ENCODE results near the gene PTMA. TPM values are rescaled to one million over a fixed set of nuclear protein-coding genes. Genes with fewer than 3 reads are reported as not detected.

PTMA gene
- total RNA-seq, 4 donors from 2014 or later, result 683 to 866 (median 805) TPM

GRCh38 chr2:231686192-231687100 is 21.9 kb upstream of the PTMA start:
- no peak for TF ChIP-seq POLR2A (IDR thresholded peaks at IDR 0.05)
- TF ChIP-seq POLR2AphosphoS5 (IDR thresholded peaks at IDR 0.05), result no peak
- TF ChIP-seq EP300 (IDR thresholded peaks at IDR 0.05), result no peak
- TF ChIP-seq CTCF (IDR thresholded peaks at IDR 0.05), result no peak
- no peak for ATAC-seq
- no peaks in the 10 kb centered on the region for H3K9me3 ChIP-seq
- no peak overlapping the region for H3K4me3 ChIP-seq
- H3K36me3 ChIP-seq, result no peaks in the 10 kb centered on the region
- H3K4me1 ChIP-seq, result peaks cover 0 to 34% (median 4%) of the 10 kb centered on the region in 3 donors
- H3K27ac ChIP-seq, result no peak overlapping the region
- 83% methylated on average over 2 of the region's 11 CpGs; no CpG with 5 or more reads in 1 of the 2 donors for WGBS, 2 donors (ENCODE audit: low coverage in 1 of 2)
- H3K27me3 ChIP-seq, result no peaks in the 10 kb centered on the region

GRCh38 chr2:231687133-231687852 is 21.0 kb upstream of the PTMA start:
- ATAC-seq, result peak; percentile 83
- peaks cover 0 to 26% (median 0%) of the 10 kb centered on the region in 3 donors for H3K4me1 ChIP-seq
- WGBS, 2 donors (ENCODE audit: low coverage in 1 of 2), result 38% methylated on average over 6 of the region's 14 CpGs; no CpG with 5 or more reads in 1 of the 2 donors
- H3K27me3 ChIP-seq, result no peaks in the 10 kb centered on the region
- no peak overlapping the region for H3K4me3 ChIP-seq
- no peak for TF ChIP-seq POLR2AphosphoS5 (IDR thresholded peaks at IDR 0.05)
- peak in 3 of 4 experiments; percentile 44 to 80 (median 55) for TF ChIP-seq CTCF (IDR thresholded peaks at IDR 0.05)
- no peak overlapping the region for H3K27ac ChIP-seq
- no peaks in the 10 kb centered on the region for H3K9me3 ChIP-seq
- no peaks in the 10 kb centered on the region for H3K36me3 ChIP-seq

- no peak for TF ChIP-seq POLR2A (IDR thresholded peaks at IDR 0.05)
- no peak for TF ChIP-seq CTCF (IDR thresholded peaks at IDR 0.05)
- TF ChIP-seq POLR2AphosphoS5 (IDR thresholded peaks at IDR 0.05), result no peak
- no peak for TF ChIP-seq EP300 (IDR thresholded peaks at IDR 0.05)
- Histone ChIP-seq H3K27me3 (no peaks in the 10 kb centered on the region), H3K4me1 (peaks cover 0 to 24% (median 0%) of the 10 kb centered on the region in 3 donors), H3K27ac (no peak overlapping the region), H3K36me3 (no peaks in the 10 kb centered on the region), H3K9me3 (no peaks in the 10 kb centered on the region), H3K4me3 (no peak overlapping the region)
- no peak for ATAC-seq
- 90 to 100% methylated on average over 2 to 3 of the region's 4 CpGs for WGBS, 2 donors (ENCODE audit: low coverage in 1 of 2)
Measured at GRCh38 chr2:231687961-231688360, 20.4 kb upstream of the PTMA start.

GRCh38 chr2:231688719-231689118 is 19.6 kb upstream of the PTMA start:
- Histone ChIP-seq H3K27ac (no peak overlapping the region), H3K4me1 (peaks cover 0 to 19% (median 0%) of the 10 kb centered on the region in 3 donors), H3K36me3 (no peaks in the 10 kb centered on the region), H3K27me3 (no peaks in the 10 kb centered on the region), H3K4me3 (no peak overlapping the region), H3K9me3 (no peaks in the 10 kb centered on the region)
- TF ChIP-seq CTCF (IDR thresholded peaks at IDR 0.05) (no peak), POLR2AphosphoS5 (IDR thresholded peaks at IDR 0.05) (no peak), POLR2A (IDR thresholded peaks at IDR 0.05) (no peak), EP300 (IDR thresholded peaks at IDR 0.05) (no peak)
- ATAC-seq, result no peak
- 100% methylated on average over 1 of the region's 17 CpGs; no CpG with 5 or more reads in 1 of the 2 donors for WGBS, 2 donors (ENCODE audit: low coverage in 1 of 2)
